ENCODE data around the gene RPL4. TPM values are rescaled to one million over a fixed set of nuclear protein-coding genes. Genes with fewer than 3 reads are reported as not detected.

The RPL4 gene
- total RNA-seq, 2 experiments from 2014 or later: 4,316 to 5,381 TPM

GRCh38 chr15:66508293-66508883 lies 3.7 kb upstream of the RPL4 start:
- peaks cover 57% of the 10 kb centered on the region for H3K36me3 ChIP-seq (ENCODE audit: insufficient read depth, low read length)
- H3K4me1 ChIP-seq (ENCODE audit: insufficient read depth, low read length, poor library complexity, severe bottlenecking): peaks cover 19% of the 10 kb centered on the region
- no peaks in the 10 kb centered on the region for H3K9me3 ChIP-seq (ENCODE audit: low read length)
- H3K79me2 ChIP-seq (ENCODE audit: insufficient read depth, low read depth, low read length): peaks cover 60% of the 10 kb centered on the region
- no peak overlapping the region for H2AFZ ChIP-seq (ENCODE audit: low read length)
- H3K9me2 ChIP-seq (ENCODE audit: insufficient read depth, low read length): no peaks in the 10 kb centered on the region
- peak overlapping the region; percentile 47 for H3K27ac ChIP-seq (ENCODE audit: low read depth, low read length, poor library complexity, severe bottlenecking)
- DNase-seq (ENCODE audit: low spot score): peak; percentile 34
- CTCF ChIA-PET (ENCODE audit: unreplicated experiment): no interaction called here
- no peak overlapping the region for H3K4me3 ChIP-seq (ENCODE audit: low read depth, low read length, poor library complexity, severe bottlenecking)
- no TSS peak for BruUV-seq (replicated peaks)
- TF ChIP-seq CTCF (conservative IDR thresholded peaks at IDR 0.05; ENCODE audit: low read length): no peak
- no peak for TF ChIP-seq EZH2phosphoT487 (IDR thresholded peaks at IDR 0.05; ENCODE audit: borderline replicate concordance, low read depth, low read length)
- intact Hi-C loops (cut with micrococcal nuclease; ENCODE audit: unreplicated experiment): loop anchor here (10.0 kb wide), 3 partner anchors 196 to 1016 kb away; partner anchors contain the start of genes C15orf61 and SMAD6
- peak overlapping the region; percentile 41 for H3K4me2 ChIP-seq (ENCODE audit: low read length)
- peaks cover 9% of the 10 kb centered on the region for H4K20me1 ChIP-seq (ENCODE audit: insufficient read depth, low read length)
- POLR2A ChIA-PET: no interaction called here

DNA sequence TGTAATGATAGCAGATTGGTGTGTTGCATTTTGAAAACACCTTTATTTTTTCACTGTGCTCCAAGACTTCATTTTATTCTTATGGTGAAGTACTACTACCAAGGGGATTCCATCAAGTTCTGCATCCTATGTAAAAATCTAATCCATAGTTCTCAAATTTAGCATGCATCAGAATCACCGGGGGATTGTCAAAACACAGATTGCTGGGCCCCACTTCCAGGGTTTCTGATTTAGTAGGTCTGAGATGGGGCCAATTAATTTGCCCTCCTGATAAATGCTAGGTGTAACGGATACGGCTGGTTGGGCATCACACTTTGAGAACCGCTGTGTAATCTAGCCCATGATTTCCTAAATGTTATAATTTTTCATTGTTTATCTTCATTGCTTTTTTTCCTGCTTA lies 1.2 kb upstream of the RPL4 start:
- Histone ChIP-seq H3K79me2 (ENCODE audit: insufficient read depth, low read depth, low read length) (peaks cover 85% of the 10 kb centered on the region), H3K9me2 (ENCODE audit: insufficient read depth, low read length) (no peaks in the 10 kb centered on the region), H3K4me2 (ENCODE audit: low read length) (peak overlapping the region; percentile 78), H4K20me1 (ENCODE audit: insufficient read depth, low read length) (peaks cover 34% of the 10 kb centered on the region), H3K9me3 (ENCODE audit: low read length) (no peaks in the 10 kb centered on the region), H3K4me3 (ENCODE audit: low read depth, low read length, poor library complexity, severe bottlenecking) (peak overlapping the region; percentile 100), H2AFZ (ENCODE audit: low read length) (peak overlapping the region; percentile 86; the same call in 1 of the 2 replicates), H3K4me1 (ENCODE audit: insufficient read depth, low read length, poor library complexity, severe bottlenecking) (peaks cover 43% of the 10 kb centered on the region), H3K36me3 (ENCODE audit: insufficient read depth, low read length) (peaks cover 59% of the 10 kb centered on the region), H3K27ac (ENCODE audit: low read depth, low read length, poor library complexity, severe bottlenecking) (peak overlapping the region; percentile 85)
- CTCF ChIA-PET (ENCODE audit: unreplicated experiment): interaction anchor here (1.0 kb wide), 1 partner anchor 9 kb away, joined by 4 read pairs; no protein-coding TSS in a partner anchor
- intact Hi-C loops (cut with micrococcal nuclease; ENCODE audit: unreplicated experiment): loop anchor here (10.0 kb wide), 3 partner anchors 199 to 1019 kb away; partner anchors contain the start of genes C15orf61 and SMAD6
- no peak for DNase-seq (ENCODE audit: low spot score)
- no TSS peak for BruUV-seq (replicated peaks)
- POLR2A ChIA-PET: interaction anchor here (0.8 to 1.2 kb wide), 3 partner anchors 10 to 478 kb away, joined by 3 to 5 read pairs (median 4); no protein-coding TSS in a partner anchor
- no peak for TF ChIP-seq CTCF (conservative IDR thresholded peaks at IDR 0.05; ENCODE audit: low read length)
- TF ChIP-seq EZH2phosphoT487 (IDR thresholded peaks at IDR 0.05; ENCODE audit: borderline replicate concordance, low read depth, low read length): no peak

- intact Hi-C loops (cut with micrococcal nuclease; ENCODE audit: unreplicated experiment): loop anchor here (10.0 kb wide), 3 partner anchors 199 to 1019 kb away; partner anchors contain the start of genes C15orf61 and SMAD6
Measured at GRCh38 chr15:66505430-66505811, 766 bp upstream of the RPL4 start.

More at GRCh38 chr15:66505430-66505811, 766 bp upstream of the RPL4 start:
- no peak for DNase-seq (ENCODE audit: low spot score)
- Histone ChIP-seq H3K79me2 (ENCODE audit: insufficient read depth, low read depth, low read length) (peaks cover 89% of the 10 kb centered on the region), H3K4me1 (ENCODE audit: insufficient read depth, low read length, poor library complexity, severe bottlenecking) (peaks cover 47% of the 10 kb centered on the region), H4K20me1 (ENCODE audit: insufficient read depth, low read length) (peaks cover 35% of the 10 kb centered on the region), H3K9me2 (ENCODE audit: insufficient read depth, low read length) (no peaks in the 10 kb centered on the region), H3K36me3 (ENCODE audit: insufficient read depth, low read length) (peaks cover 59% of the 10 kb centered on the region), H3K4me3 (ENCODE audit: low read depth, low read length, poor library complexity, severe bottlenecking) (peak overlapping the region; percentile 100), H3K4me2 (ENCODE audit: low read length) (peak overlapping the region; percentile 78), H3K9me3 (ENCODE audit: low read length) (no peaks in the 10 kb centered on the region), H3K27ac (ENCODE audit: low read depth, low read length, poor library complexity, severe bottlenecking) (peak overlapping the region; percentile 85), H2AFZ (ENCODE audit: low read length) (peak overlapping the region; percentile 86)
- TSS peak; percentile 87 for BruUV-seq (replicated peaks)
- ChIA-PET CTCF (ENCODE audit: unreplicated experiment) (interaction anchor here (1.0 kb wide), 1 partner anchor 9 kb away, joined by 4 read pairs; no protein-coding TSS in a partner anchor), POLR2A (interaction anchor here (0.8 to 1.2 kb wide), 4 partner anchors 10 to 211 kb away, joined by 3 to 5 read pairs (median 4); no protein-coding TSS in a partner anchor)
- TF ChIP-seq CTCF (conservative IDR thresholded peaks at IDR 0.05; ENCODE audit: low read length): no peak
- TF ChIP-seq EZH2phosphoT487 (IDR thresholded peaks at IDR 0.05; ENCODE audit: borderline replicate concordance, low read depth, low read length): no peak
